Stimulated activated CD4-positive, alpha-beta T cell treated with anti-CD3 and anti-CD28 coated beads, Interleukin-2, amount 100 ng/mL, for 24 hours (primary cell): ENCODE measurements around the gene CIAO3.
"Not testable (repeated sequence)": the region's sequence is repeated elsewhere in the genome, so short reads cannot be mapped to it uniquely, and the experiment has no call there.

Experiments
- DNase-seq, 2 donors: peaks; one replicate each; pipeline ENCODE4 v3.0.0-alpha.2; 2020

CIAO3 gene

GRCh38 chr16:740764-741505 lies at the start of gene CIAO3:
Gene CIAO3 (minus strand): TSS chr16:740997. CDS start chr16:740985, 12 bp downstream.
- DNase-seq = peak; percentile 92 to 94

DNA sequence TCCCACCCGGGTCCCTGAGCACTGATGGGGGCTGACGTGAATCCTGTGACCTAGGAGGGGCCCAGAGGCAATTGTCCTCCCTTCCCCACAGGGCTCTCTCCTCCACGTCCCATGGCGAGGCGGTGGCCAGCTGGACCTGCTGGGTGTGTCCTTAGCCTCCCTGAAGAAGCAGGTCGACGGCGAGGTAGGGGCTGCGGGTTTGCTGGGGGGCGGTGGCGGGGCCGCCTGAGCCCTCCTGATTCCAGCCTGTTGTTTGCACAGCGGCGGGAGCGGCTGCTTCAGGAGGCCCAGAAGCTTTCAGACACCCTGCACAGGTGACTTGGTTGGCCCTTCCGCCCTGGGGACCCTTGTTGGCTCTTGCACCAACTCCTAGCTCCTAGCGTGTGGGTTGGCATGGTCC lies 49.3 kb upstream of the CIAO3 start:
- DNase-seq = no peak

DNA sequence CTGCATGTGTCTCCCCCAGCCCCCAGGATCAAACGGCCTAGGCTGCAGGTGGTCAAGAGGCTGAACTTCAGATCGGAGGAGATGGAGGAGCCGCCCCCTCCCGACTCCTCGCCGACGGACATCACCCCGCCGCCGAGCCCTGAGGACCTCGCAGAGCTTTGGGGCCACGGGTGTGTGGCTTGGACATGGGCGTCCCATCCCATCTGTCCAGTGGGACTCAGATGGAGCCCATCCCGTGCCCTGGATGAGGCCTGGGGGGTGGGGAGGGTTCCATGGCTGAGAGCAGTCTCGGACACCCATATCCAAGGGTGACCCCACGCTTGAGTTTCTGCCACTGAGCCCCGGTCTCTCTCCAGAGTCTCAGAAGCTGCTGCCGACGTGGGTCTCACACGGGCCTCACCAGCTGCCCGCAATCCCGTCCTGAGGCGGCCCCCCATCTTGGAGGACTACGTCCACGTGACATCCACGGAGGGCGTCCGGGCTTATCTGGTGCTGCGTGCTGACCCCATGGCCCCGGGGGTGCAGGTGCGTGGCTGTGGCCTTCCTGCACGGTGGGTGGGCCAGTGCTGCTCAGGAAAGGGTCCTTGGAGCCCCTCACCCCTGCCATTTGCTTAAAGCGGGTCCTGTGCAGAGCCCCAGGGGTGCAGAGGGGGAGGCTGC lies 48.5 kb upstream of the CIAO3 start:
- DNase-seq = no peak

DNA sequence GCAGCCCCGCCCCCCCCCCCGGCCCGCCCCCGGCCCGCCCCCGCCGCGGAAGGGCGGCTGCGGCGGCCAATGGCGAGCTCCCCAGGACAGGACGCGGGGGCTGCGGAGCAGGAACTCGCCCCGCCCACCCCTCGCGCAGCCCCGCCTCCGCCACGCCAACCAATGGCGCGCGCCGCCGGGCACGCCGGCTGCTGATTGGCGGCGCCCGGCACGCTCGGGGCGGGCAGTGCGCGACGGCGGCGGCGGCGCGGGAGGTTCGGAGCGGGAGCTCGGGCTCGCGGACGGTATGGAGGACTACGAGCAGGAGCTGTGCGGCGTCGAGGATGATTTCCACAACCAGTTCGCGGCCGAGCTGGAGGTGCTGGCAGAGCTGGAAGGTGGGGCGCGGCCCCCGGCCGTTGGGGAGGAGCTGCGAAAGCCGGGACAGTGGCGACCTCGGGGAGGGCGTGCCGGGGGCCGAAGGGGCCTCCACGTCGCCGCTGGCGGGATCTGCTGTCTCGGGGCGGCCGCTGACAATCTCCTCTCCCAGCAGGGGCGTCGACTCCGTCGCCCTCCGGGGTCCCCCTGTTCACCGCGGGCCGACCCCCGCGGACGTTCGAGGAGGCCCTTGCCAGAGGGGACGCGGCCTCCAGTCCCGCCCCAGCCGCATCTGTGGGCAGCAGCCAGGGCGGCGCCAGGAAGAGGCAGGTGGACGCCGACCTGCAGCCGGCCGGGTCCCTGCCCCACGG lies 47.8 kb upstream of the CIAO3 start, which contains the start of gene CHTF18:
Gene CHTF18, plus strand, starts transcription at position 222 of the 728 bp plus-strand sequence. Its CDS starts 65 bp downstream, at position 287.
- DNase-seq = peak; percentile 92 to 93

GRCh38 chr16:787978-788398 lies 47.2 kb upstream of the CIAO3 start, which contains the start of gene RPUSD1:
Gene RPUSD1 (minus strand): TSS chr16:788381. CDS start chr16:787737, 644 bp downstream.
- DNase-seq = peak in 1 of 2 donors; percentile 29

DNA sequence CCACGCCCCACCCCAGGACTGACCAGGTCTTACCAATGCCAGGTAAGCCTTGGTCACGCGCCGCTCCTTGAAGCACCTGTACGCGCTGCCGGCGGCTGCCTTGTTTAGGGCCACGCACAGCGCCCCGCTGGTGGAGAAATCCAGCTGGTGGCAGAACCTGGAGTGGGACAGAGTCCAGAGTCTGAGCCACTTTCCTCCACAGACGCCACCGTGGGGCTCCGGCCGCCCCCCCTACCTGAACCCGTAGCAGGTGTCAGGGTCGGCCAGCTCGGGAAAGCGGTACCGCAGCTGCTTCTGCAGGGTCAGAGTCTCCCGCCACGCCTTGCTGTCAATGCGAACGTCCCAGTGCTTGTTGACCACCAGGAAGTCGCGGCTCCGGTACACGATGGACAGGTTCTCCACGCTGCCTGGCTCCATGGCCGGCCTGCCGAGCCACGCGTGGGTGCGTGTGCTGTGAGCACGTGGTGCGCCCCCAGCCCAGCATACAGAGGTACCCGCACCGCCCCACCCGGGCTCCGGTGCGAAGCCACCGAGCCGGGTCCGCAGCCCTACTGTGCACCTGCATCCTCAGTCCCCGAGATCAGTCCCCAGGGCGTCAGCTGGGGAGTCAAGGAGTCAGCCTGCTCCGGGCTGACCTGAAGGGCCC lies 46.6 kb upstream of the CIAO3 start:
- no peak for DNase-seq

- peak; percentile 83 to 86 for DNase-seq
Measured at GRCh38 chr16:785563-786535, 45.1 kb upstream of the CIAO3 start.

- DNase-seq = no peak
Measured at GRCh38 chr16:784431-784830, 43.6 kb upstream of the CIAO3 start.

- peak in 1 of 2 donors; percentile 29 for DNase-seq
Measured at GRCh38 chr16:783404-784161, 42.8 kb upstream of the CIAO3 start.

DNA sequence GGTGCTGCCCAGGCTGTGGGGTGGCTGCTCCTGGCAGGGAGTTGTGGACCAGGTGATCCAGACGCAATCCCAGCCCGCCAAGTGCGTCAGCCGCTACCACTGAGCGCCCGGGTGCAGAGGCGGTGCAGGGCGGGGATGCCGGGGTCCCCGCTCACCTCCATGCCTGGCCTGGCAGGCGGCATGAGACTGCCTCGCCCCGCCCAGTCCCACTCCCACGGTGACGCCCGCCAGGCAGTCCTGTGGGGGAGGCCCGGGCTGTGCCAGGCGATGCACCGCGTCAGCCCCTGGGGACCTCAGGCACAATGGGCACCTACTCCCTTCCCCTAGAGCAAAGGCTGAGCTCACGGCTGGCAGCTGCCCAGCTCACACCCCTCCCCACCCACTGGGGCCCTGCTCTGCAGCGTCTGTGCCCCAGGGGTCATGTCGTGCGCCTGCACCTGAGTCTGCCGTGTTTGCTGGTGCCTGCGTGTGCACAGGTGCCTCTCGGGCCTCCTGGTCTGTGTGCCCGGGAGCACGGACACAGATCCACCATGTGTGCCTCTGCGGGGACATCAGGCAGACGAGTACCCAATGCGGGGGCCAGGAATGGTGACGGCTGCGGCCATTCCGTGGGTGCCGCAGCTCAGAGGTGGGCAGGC lies 42.1 kb upstream of the CIAO3 start:
- no peak for DNase-seq

GRCh38 chr16:782258-782657 lies 41.5 kb upstream of the CIAO3 start:
- no peak for DNase-seq

DNA sequence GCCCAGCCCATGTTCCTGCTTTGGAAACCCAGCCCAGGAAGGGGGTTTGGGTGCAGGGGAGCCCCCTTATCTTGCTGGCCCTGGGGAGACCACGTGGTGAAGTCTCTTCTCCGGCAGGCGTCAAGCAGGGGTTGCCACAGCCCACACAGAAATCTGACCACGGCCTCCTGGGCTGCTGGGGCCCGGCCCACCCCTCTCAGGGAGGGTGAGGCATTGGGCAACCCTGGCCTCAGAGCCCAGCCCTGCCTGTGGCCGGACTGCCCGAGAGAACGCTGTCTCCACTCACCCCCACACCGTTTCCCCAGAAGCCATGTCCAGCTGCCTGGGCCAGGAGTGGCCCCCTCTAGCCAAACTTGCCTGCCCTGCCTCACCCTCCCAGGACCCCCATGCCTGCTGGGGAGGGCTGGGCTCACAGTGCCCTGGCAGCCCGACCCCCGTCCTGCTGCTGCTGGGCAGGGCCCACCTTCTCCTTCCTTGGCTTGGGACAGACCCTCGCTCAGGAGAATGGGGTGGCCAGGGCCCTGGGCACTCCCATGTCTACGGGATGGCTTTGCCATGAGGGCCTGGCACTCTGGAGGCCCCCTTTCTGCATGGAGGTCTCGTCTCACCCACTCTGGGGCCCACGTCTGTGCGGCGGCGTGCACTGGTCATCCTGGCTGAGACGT lies 40.7 kb upstream of the CIAO3 start:
- no peak for DNase-seq

DNA sequence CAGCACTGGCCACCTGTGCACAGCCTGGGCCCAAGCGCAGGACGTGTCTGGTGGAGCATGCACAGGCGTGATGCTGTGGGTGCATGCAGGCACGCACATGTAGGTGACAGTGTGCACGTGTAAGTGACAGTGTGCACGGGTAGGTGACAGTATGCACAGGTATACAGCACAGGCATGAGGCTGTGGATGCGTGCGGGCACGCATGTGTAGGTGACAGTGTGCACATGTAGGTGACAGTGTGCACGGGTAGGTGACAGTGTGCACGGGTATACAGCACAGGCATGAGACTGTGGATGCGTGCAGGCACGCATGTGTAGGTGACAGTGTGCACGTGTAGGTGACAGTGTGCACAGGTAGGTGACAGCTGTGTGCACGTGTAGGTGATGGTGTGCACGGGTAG lies 39.5 kb upstream of the CIAO3 start:
- no peak for DNase-seq

GRCh38 chr16:779561-779960 lies 38.8 kb upstream of the CIAO3 start:
- DNase-seq = no peak

- no peak for DNase-seq
Measured at GRCh38 chr16:778909-779527, 38.2 kb upstream of the CIAO3 start.

GRCh38 chr16:778447-778846 lies 37.6 kb upstream of the CIAO3 start:
- no peak for DNase-seq

DNA sequence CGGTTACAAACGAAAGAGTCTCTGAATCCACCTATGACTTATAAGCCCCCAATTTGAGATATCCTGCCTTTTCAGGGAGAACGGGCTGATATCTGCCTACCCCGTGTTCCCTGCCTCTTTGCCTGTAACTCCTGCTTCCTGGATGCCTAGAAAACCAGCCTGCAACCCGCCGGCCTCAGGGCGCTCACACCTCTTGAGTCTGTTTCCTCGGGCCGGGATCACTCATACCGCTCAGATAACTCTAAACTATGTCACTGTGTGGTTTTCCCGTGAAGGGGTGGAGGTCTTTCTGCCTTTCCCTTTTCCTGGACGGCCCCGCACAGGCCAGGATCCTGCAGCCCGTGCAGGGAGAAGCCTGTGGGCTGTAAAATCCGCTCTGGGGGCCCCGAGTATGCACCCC lies 37.0 kb upstream of the CIAO3 start:
- DNase-seq = no peak

GRCh38 chr16:776824-777223 lies 36.0 kb upstream of the CIAO3 start:
- DNase-seq = no peak

DNA sequence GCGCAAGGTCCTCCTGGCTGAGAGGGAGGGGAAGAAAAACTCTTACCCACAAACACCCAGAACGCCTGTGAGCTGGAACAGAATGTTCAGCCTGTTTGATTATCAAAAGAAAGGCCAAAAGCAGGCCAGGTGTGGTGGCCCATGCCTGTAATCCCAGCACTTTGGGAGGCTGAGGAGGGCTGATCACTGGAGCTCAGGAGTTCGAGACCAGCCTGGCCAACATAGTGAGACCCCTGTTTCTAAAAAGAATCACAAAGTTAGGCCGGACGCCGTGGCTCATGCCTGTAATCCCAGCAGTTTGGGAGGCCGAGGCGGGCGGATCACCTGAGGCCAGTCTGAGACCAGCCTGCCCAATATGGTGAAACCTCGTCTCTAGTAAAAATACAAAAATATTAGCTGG lies 35.5 kb upstream of the CIAO3 start:
- DNase-seq = not testable (repeated sequence)
